ENCODE data around the gene DQX1. TPM values are rescaled to one million over a fixed set of nuclear protein-coding genes. Genes with fewer than 3 reads are reported as not detected.

Gene DQX1
- total RNA-seq, 1 donor from 2014 or later = not detected

DNA sequence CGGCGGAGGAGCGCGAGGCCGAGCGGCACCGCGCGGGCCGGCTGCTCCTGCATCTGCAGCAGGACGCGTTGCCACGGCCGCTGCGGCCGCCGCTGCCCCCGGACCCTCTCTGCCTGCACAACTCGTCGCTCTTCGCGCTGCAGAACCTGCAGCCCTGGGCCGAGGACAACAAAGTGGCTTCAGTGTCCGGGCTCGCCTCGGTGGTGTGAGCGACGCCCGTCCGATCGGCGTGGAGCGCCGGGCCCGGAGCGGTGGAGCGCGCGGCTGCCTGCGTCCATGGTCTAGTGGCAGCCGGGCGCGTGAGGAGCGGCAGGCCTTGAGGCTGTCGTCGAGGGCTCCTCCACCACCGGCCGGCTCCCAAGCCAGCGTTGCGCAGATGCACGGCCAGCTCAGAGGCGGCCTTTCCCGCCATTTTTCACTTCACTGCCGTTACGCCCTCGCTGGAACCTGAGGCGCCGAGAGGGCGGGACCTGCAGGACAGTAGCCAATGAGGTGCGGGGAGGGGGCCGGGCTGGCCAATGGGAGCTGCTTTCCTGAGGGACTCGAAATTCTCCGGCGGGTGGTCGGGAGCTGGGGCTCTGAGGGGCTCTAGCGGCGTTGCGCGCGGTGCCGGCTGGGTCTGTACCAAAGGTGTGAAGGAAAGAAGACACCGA, 9.9 kb downstream of the DQX1 start:
- peak; percentile 85 for DNase-seq
- intact Hi-C loops (cut with DNase I) = no loop called here
- peak; percentile 88 for ATAC-seq (ENCODE audit: poor library complexity)

DNA sequence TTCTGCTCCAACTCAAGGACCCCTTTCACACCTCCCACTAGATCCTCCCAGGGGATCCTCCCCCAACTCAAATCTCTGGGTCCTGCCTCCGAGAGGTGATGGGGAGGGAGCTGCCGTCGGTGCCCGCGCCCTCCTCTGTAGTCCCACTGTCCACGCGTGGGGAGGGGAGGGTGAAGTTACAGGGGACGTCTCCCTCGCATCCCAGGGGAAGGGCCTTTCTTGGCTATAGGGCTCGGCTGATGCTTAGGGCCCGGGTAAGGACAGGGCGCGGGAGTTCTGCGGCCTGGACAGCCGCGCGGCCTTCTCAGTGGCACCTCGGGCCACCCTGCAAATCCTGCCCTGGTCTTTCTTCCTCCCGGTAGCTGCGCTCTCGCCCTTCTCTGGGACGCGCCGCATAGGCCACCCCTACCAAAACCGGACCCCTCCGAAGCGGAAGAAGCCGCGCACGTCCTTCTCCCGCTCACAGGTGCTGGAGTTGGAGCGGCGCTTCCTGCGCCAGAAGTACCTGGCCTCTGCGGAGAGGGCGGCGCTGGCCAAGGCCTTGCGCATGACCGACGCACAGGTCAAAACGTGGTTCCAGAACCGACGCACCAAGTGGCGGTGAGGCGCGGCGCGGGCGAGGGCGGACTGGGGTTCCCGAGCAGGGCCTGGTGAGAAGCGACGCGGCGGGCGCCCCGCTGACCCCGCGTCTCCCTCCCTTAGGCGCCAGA, 10.6 kb downstream of the DQX1 start:
- ATAC-seq (ENCODE audit: poor library complexity) (no peak), DNase-seq (no peak)
- intact Hi-C loops (cut with DNase I) = no loop called here

- intact Hi-C loops (cut with DNase I) = no loop called here
- no peak for DNase-seq
- peak; percentile 7 for ATAC-seq (ENCODE audit: poor library complexity)
Measured at GRCh38 chr2:74514368-74515270, 11.4 kb downstream of the DQX1 start, which contains the start of gene TLX2. Gene TLX2 (plus strand): TSS chr2:74514450. CDS start chr2:74514807, 357 bp downstream.

DNA sequence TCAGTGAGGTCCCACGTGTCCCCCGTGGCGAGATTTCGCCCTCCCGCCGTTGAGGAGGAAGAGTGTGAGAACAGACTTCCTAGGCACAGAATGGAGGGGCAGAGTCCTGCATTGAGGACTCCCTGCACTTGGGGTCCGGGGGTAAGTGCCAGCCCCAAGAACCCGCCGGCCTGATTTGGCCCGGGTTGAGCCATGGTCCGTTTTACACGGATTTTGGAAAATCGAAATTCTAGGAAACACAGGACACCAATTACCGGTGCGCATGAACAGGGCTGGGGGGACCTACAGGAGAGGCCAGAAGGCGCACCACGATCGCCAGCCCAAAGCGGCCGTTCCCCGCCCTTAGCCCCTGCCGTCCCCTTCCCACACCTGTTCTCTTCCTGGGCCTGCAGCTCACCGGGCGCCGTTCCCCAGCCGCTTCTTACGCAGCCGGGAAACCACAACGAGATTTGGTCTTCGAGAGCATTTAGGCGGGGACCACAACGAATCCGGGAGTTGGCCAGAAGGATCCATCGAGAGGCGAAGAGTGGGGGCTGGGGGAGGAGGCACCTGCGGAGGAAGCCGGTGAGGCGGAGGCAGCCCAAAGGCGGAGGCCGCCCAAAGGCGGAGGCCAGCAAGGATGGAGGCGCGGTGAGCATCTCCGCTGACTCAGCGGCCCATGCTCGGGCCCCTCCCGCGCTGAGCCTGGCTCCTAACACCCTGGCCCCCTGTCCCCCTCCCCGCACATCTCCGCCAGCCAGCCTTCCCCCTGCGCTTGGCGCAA, 12.2 kb downstream of the DQX1 start:
- ATAC-seq (ENCODE audit: poor library complexity) (no peak), DNase-seq (no peak)
- intact Hi-C loops (cut with DNase I) = no loop called here

DNA sequence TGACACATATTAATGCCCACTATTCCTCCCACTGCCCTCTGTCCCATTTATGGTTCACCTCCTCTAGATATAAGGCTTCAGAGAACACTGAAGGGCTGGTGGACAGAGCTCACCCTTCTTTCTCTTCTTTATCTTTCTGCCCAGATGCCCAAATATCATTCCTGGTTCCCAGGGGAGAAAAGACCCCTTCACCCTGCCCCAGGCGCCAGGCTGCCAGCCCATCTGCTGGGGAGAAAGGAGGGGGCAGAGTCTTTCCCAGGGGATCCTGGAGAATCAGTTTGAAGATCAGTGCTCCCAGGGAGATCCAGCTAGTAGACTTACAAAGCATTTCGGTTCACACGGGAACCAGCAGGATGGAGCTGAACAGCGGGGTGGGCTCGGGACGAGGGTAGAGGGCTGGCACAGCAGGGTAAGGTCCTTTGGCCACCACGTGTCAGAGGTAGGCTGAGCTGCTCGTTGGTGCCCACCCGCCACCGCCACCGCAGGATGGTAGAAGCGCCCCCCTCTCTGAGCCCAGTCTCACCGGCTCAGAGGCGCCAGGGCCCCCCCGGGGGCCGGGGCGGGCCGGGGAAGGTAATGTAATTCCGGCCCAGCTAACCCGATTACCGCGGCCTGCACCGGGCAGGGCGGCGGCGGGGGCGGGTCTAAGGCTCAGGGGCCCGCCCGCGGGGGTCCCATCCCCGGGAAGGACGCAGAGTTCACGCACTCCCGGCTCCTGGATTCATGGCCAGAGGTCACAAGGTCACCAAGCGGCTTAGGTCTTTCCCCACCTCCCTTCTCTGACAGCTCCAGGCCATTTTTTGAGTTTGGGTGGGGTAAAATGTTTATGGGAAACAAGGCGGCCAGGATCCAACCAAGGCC, 13.1 kb downstream of the DQX1 start:
- DNase-seq = no peak
- intact Hi-C loops (cut with DNase I) = no loop called here
- no peak for ATAC-seq (ENCODE audit: poor library complexity)

- ATAC-seq (ENCODE audit: poor library complexity) = no peak
- intact Hi-C loops (cut with DNase I) = no loop called here
- DNase-seq = no peak
Measured at GRCh38 chr2:74511104-74511989, 14.7 kb downstream of the DQX1 start.

DNA sequence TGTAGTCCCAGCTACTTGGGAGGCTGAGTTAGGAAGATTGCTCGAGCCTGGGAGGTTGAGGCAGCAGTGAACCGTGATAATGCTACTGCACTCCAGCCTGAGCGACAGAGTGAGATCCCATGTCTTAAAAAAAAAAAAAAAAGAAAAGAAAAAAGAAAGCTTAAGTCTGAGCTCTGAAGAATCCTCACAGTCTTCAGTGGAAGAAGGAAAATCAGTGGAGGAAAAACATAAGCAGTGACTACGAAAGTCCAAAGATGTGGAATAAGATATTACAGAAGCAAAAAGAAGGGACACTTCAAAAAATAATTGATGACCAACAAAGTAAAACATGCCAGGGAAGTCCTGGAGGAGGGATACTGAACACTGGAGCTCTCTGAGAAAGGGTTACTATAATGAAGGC, 15.8 kb downstream of the DQX1 start:
- DNase-seq (no peak), ATAC-seq (ENCODE audit: poor library complexity) (no peak)
- intact Hi-C loops (cut with DNase I) = no loop called here

DNA sequence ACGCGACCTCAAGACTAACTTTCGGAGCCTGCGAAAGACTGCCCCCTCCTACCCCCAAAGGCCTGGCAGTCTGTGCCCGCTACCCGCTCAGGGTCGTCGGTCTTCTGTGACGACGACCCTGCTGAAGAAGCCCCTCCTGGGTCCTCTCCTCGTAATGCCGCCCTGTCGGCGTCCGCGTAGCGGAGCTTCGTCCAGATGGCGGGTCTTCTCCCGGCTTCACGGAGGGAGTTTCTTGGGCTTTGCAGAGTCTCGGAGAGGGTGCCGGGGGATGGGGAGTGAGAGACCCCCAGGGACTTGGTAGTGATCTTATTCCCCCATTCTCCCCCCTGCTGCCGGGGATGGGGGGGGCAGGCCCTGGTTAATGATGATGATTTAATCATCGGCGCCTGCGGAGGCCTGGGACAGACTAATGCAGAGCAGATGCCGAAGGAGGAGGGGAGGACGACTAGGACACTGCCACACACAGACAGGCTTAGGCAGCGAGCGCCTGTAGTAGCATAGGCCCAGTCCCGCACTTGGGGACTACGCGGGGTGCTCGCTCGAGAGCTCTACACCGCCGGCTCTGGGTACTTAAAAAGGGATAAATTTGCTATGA, 18.0 kb downstream of the DQX1 start:
- no peak for ATAC-seq (ENCODE audit: poor library complexity)
- intact Hi-C loops (cut with DNase I) = no loop called here
- DNase-seq = no peak

- ATAC-seq (ENCODE audit: poor library complexity) (peak; percentile 97), DNase-seq (peak; percentile 100)
- intact Hi-C loops (cut with DNase I) = no loop called here
Measured at GRCh38 chr2:74507145-74507925, 18.7 kb downstream of the DQX1 start, which contains the start of gene PCGF1. Gene PCGF1 (minus strand): TSS chr2:74507695. CDS start chr2:74507668, 27 bp downstream.

- intact Hi-C loops (cut with DNase I) = no loop called here
- no peak for ATAC-seq (ENCODE audit: poor library complexity)
- DNase-seq = no peak
Measured at GRCh38 chr2:74505448-74506246, 20.4 kb downstream of the DQX1 start.

GRCh38 chr2:74504591-74504990, 21.4 kb downstream of the DQX1 start:
- intact Hi-C loops (cut with DNase I) = no loop called here
- no peak for ATAC-seq (ENCODE audit: poor library complexity)
- no peak for DNase-seq

DNA sequence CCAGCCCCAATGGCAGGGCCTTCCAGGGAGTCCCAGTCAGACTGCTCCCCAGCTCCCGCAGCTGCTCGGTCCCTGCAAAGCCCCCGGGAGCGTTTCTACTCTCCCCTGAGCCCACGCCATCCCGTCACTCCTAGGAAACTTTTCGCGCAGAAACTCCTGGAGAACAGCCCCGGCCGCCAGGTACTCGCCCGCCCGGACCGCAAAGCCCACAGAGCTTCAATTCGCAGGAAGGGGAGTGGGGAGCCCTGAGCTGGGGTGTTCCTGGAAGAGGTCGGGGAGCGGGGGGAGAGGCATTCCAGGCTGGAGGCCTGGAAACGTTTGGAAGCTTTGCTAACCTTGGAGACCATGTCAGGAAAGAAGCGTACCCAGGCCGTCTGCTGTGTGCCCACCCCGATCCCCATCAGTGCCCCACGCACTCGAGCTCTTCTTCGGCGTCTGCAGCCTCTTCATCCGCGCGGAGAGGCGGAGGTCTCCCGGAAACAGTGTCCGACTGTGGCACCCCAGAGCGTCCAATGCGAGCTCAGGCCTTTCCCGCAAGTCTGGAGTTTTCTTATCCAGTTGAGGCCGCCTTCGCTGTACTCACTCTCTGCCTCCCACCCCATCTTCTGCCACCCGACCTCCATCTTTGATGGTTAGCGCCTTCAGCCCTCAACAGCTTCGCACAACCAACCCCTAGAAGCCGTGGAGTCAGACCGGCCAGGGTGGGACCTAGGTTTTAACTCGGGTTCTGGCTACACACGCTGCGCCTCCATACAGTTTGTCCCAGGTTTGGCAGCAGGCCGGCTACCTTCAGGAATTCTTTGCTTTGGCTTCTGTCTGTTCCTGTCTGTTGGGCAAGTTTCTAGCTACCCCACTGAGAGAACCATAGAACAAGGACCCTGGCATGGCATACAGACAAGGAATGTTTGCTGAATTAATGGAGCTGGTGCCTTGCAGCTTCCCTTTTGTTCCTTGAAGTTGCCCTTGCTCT, 22.2 kb downstream of the DQX1 start:
- no peak for ATAC-seq (ENCODE audit: poor library complexity)
- no peak for DNase-seq
- intact Hi-C loops (cut with DNase I) = no loop called here

DNA sequence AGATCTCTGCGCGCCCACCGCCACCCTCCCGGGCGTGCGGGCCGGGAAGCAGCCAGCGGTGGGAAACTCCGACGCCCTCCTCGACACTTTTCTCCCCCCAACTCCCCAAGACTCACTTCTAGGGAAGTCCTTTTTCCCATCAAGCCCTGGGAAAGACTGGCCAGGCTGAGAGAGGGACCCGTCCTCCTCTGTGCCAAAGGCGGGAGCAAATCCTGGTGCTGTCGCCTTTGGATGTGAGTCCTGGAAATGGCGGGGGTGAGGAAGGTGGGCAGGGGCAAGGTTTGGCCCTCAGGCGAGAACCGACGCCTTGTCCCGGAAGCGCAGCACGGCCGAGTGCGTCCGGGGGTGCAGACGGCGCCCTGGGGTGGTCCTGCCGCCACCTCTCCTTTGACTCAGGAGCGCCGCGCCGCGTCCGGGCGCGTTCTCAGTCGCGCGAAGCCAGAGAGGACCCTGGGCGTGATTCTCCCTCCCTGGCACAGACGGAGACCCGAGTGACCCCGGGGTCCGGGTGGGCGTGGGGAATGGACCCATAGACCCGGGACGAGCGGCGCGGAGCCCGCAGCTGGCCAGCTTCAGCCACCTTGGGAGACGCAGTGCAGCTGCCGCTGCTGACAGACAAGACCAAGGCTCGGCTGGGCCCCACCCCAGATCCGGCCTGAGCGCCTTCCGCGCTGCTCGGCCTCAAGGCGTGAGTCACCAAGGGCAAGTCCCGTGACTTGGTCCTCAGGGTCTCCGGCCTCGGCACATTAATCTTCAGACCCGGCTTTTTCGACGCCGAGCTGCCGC, 23.1 kb downstream of the DQX1 start:
- intact Hi-C loops (cut with DNase I) = no loop called here
- ATAC-seq (ENCODE audit: poor library complexity) = peak; percentile 70
- peak; percentile 91 for DNase-seq

All from Right ventricle myocardium superior (tissue), 1 donor.